Ishikawa (cell line): Measurements from ENCODE around the gene CYP26A1.
A peak's percentile ranks its signal among the peaks of the same experiment; 100 is the strongest.

Source experiments
- CEBPB ChIP-seq: IDR thresholded peaks from 2 replicates; pipeline ENCODE4 v1.6.1; 2012
- CREB1 ChIP-seq: IDR thresholded peaks from 2 replicates; pipeline ENCODE4 v1.6.1; 2012; ENCODE audit warnings: low read depth
- EP300 ChIP-seq: IDR thresholded peaks from 2 replicates; pipeline ENCODE4 v1.6.1; 2012; ENCODE audit warnings: borderline replicate concordance
- FOXM1 ChIP-seq: IDR thresholded peaks from 2 replicates; pipeline ENCODE4 v1.6.1; 2012; ENCODE audit warnings: low read depth, borderline replicate concordance
- NFIC ChIP-seq: IDR thresholded peaks from 2 replicates; pipeline ENCODE4 v1.6.1; 2012
- RAD21 ChIP-seq: IDR thresholded peaks from 2 replicates; pipeline ENCODE4 v1.6.1; 2012; ENCODE audit warnings: low read depth
- TAF1 ChIP-seq: IDR thresholded peaks from 2 replicates; pipeline ENCODE4 v1.6.1; 2012; ENCODE audit warnings: low read depth, mild to moderate bottlenecking
- TEAD4 ChIP-seq: IDR thresholded peaks from 2 replicates; pipeline ENCODE4 v1.6.1; 2012
- YY1 ChIP-seq: IDR thresholded peaks from 2 replicates; pipeline ENCODE4 v1.6.1; 2012; ENCODE audit warnings: low read depth
- TF ChIP-seq, protein P1 (sequence below): IDR thresholded peaks from 2 replicates; pipeline ENCODE4 v1.6.1; 2012
- TF ChIP-seq, protein P2 (sequence below): IDR thresholded peaks from 2 replicates; pipeline ENCODE4 v1.6.1; 2012; ENCODE audit warnings: low read depth, mild to moderate bottlenecking

DNA sequence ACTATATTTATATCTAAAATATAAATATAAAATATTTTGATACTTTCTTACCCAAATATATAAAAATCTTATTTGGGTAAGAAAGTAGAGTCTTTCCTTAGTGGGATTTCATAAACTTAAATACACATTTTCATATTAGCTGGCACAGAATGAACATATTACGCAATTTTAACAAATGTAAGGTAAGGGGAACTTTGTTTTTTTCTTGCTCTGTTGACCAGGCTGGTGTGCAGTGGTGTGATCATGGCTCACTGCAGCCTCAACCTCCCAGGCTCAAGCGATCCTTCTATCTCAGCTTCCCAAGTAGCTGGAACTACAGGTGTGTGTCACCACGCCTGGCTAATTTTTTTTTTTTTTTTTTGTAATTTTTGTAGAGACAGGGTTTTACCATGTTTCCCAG lies 18.3 kb downstream of the CYP26A1 start:
- no peak for TF ChIP-seq NFIC
- no peak for TF ChIP-seq YY1
- TF ChIP-seq TEAD4: no peak
- TF ChIP-seq, protein P1, sequence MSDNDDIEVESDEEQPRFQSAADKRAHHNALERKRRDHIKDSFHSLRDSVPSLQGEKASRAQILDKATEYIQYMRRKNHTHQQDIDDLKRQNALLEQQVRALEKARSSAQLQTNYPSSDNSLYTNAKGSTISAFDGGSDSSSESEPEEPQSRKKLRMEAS: no peak
- TF ChIP-seq FOXM1: no peak
- TF ChIP-seq TAF1: no peak
- TF ChIP-seq CREB1: no peak
- TF ChIP-seq RAD21: no peak
- no peak for TF ChIP-seq EP300
- TF ChIP-seq, protein P2, sequence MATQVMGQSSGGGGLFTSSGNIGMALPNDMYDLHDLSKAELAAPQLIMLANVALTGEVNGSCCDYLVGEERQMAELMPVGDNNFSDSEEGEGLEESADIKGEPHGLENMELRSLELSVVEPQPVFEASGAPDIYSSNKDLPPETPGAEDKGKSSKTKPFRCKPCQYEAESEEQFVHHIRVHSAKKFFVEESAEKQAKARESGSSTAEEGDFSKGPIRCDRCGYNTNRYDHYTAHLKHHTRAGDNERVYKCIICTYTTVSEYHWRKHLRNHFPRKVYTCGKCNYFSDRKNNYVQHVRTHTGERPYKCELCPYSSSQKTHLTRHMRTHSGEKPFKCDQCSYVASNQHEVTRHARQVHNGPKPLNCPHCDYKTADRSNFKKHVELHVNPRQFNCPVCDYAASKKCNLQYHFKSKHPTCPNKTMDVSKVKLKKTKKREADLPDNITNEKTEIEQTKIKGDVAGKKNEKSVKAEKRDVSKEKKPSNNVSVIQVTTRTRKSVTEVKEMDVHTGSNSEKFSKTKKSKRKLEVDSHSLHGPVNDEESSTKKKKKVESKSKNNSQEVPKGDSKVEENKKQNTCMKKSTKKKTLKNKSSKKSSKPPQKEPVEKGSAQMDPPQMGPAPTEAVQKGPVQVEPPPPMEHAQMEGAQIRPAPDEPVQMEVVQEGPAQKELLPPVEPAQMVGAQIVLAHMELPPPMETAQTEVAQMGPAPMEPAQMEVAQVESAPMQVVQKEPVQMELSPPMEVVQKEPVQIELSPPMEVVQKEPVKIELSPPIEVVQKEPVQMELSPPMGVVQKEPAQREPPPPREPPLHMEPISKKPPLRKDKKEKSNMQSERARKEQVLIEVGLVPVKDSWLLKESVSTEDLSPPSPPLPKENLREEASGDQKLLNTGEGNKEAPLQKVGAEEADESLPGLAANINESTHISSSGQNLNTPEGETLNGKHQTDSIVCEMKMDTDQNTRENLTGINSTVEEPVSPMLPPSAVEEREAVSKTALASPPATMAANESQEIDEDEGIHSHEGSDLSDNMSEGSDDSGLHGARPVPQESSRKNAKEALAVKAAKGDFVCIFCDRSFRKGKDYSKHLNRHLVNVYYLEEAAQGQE: no peak
- peak; percentile 81 for TF ChIP-seq CEBPB
